ENCODE data around the gene BRMS1L. TPM values are rescaled to one million over a fixed set of nuclear protein-coding genes. Genes with fewer than 3 reads are reported as not detected.

The BRMS1L gene
- total and polyA plus RNA-seq, 2 of the 13 experiments (the other 11 are each of a cell fraction or from before 2014, with no cell fraction given) = 21.1 to 23.8 TPM

DNA sequence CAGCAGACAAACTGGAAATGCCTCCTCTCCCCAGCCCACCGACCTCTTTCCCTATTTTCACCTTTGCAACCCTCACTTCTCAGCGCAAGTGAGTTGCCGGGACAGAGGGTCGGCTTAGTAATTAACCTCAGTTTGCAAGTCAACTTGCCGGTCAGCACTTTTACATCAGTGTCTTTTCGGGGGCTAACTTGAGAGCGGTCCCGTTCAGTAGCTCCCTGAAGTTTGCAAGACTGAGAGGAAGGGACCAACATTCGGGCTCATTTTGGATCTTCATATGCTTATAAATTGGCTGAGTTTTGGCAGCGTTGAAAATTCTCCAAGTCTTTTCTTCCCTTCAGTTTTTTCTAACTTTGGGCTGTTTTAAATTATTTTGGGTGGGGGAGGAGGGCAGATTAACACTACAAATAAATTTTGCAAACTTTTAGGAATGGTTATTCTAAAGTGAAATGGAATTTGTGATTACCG lies 846 bp downstream of the BRMS1L start (continued):
- TF ChIP-seq, protein P1, sequence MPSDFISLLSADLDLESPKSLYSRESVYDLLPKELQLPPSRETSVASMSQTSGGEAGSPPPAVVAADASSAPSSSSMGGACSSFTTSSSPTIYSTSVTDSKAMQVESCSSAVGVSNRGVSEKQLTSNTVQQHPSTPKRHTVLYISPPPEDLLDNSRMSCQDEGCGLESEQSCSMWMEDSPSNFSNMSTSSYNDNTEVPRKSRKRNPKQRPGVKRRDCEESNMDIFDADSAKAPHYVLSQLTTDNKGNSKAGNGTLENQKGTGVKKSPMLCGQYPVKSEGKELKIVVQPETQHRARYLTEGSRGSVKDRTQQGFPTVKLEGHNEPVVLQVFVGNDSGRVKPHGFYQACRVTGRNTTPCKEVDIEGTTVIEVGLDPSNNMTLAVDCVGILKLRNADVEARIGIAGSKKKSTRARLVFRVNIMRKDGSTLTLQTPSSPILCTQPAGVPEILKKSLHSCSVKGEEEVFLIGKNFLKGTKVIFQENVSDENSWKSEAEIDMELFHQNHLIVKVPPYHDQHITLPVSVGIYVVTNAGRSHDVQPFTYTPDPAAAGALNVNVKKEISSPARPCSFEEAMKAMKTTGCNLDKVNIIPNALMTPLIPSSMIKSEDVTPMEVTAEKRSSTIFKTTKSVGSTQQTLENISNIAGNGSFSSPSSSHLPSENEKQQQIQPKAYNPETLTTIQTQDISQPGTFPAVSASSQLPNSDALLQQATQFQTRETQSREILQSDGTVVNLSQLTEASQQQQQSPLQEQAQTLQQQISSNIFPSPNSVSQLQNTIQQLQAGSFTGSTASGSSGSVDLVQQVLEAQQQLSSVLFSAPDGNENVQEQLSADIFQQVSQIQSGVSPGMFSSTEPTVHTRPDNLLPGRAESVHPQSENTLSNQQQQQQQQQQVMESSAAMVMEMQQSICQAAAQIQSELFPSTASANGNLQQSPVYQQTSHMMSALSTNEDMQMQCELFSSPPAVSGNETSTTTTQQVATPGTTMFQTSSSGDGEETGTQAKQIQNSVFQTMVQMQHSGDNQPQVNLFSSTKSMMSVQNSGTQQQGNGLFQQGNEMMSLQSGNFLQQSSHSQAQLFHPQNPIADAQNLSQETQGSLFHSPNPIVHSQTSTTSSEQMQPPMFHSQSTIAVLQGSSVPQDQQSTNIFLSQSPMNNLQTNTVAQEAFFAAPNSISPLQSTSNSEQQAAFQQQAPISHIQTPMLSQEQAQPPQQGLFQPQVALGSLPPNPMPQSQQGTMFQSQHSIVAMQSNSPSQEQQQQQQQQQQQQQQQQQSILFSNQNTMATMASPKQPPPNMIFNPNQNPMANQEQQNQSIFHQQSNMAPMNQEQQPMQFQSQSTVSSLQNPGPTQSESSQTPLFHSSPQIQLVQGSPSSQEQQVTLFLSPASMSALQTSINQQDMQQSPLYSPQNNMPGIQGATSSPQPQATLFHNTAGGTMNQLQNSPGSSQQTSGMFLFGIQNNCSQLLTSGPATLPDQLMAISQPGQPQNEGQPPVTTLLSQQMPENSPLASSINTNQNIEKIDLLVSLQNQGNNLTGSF (CRISPR knock-in tag; IDR thresholded peaks at IDR 0.05) = peak; percentile 64
- TF ChIP-seq MLXIP (CRISPR knock-in tag; IDR thresholded peaks at IDR 0.05; ENCODE audit: borderline replicate concordance) (0 out of 2 replicates have a peak, but pooled peaks have one; percentile 24), AKNA (CRISPR knock-in tag; IDR thresholded peaks at IDR 0.05; ENCODE audit: borderline replicate concordance) (0 out of 2 replicates have a peak, but pooled peaks have one; percentile 38), CTCF (CRISPR knock-in tag; IDR thresholded peaks at IDR 0.05) (no peak), THYN1 (CRISPR knock-in tag; IDR thresholded peaks at IDR 0.05; ENCODE audit: borderline replicate concordance, low read depth) (peak; percentile 10; the same call in 1 of the 2 replicates), ZNF556 (CRISPR knock-in tag; IDR thresholded peaks at IDR 0.05; ENCODE audit: borderline replicate concordance) (no peak), ZSCAN12 (CRISPR knock-in tag; IDR thresholded peaks at IDR 0.05) (peak; percentile 88; the same call in 1 of the 2 replicates)

Data from HepG2 (cell line).